CD4-positive, alpha-beta T cell (primary cell): ENCODE measurements around the gene HIRIP3. TPM values are rescaled to one million over a fixed set of nuclear protein-coding genes. Genes with fewer than 3 reads are reported as not detected.

ENCODE experiments used
- ATAC-seq: fragments of 200-7000 bp; cut with Tn5 transposase; one replicate; pipeline ENCODE4 v1.10.0; 2022; ENCODE audit warnings: mild to moderate bottlenecking; ENCODE audit not compliant: poor library complexity
- CTCF ChIA-PET: fragments of 350-600 bp; sonication (Branson Sonifier 250); formaldehyde crosslinking; loops from one replicate; lab custom pipeline; 2021; ENCODE audit warnings: antibody characterized with exemption, inconsistent platforms; lab: Charles Lee
- POLR2A ChIA-PET: fragments of 350-600 bp; sonication (Branson Sonifier 250); formaldehyde crosslinking; loops from one replicate; lab custom pipeline; 2021; ENCODE audit warnings: antibody characterized with exemption, inconsistent platforms; lab: Charles Lee
- DNase-seq, 14 experiments: peaks; one replicate each; pipeline ENCODE4 v3.0.0-alpha.2; 2013 to 2020; ENCODE audit warnings: mixed read lengths in 2 of 14
- H3K27ac ChIP-seq, 2 donors: one replicate each; pipeline versions ENCODE4 v1.5.1 to v1.7.0; 2013; ENCODE audit warnings: low read length in 2 of 2, low read depth in 1 of 2, mild to moderate bottlenecking in 1 of 2
- H3K27me3 ChIP-seq, 2 experiments: 1 replicate in 1 of 2; 2 replicates in 1 of 2; pipeline versions ENCODE4 v1.6.1 to v1.7.0; 2013; ENCODE audit warnings: low read length in 2 of 2, control low read depth in 1 of 2, mild to moderate bottlenecking in 1 of 2, moderate library complexity in 1 of 2; ENCODE audit not compliant: insufficient read depth in 2 of 2, control insufficient read depth in 1 of 2
- H3K36me3 ChIP-seq: one replicate; pipeline ENCODE4 v1.6.1; 2013; ENCODE audit warnings: low read length, control low read depth; ENCODE audit not compliant: insufficient read depth
- H3K4me1 ChIP-seq: one replicate; pipeline ENCODE4 v1.6.1; 2013; ENCODE audit warnings: low read length, control low read depth; ENCODE audit not compliant: insufficient read depth
- H3K4me3 ChIP-seq: one replicate; pipeline ENCODE4 v1.5.1; 2013; ENCODE audit warnings: mild to moderate bottlenecking, low read length, moderate library complexity
- H3K9me3 ChIP-seq, 2 experiments: 1 replicate in 1 of 2; 2 replicates in 1 of 2; pipeline versions ENCODE4 v1.6.1 to v1.7.0; 2013; ENCODE audit warnings: low read length in 2 of 2, mild to moderate bottlenecking in 2 of 2, control low read depth in 1 of 2, moderate library complexity in 1 of 2; ENCODE audit not compliant: control insufficient read depth in 1 of 2, insufficient read depth in 1 of 2
- H3K27ac Mint-ChIP-seq: one replicate; pipeline ENCODE4 v1.8.0; 2020; ENCODE audit warnings: mixed read lengths
- H3K27me3 Mint-ChIP-seq: one replicate; pipeline ENCODE4 v1.8.0; 2021; ENCODE audit warnings: mixed read lengths
- H3K36me3 Mint-ChIP-seq: one replicate; pipeline ENCODE4 v1.8.0; 2021; ENCODE audit warnings: low read depth, mixed read lengths
- H3K4me1 Mint-ChIP-seq: one replicate; pipeline ENCODE4 v1.8.0; 2021; ENCODE audit warnings: low read depth, mixed read lengths
- H3K4me3 Mint-ChIP-seq: one replicate; pipeline ENCODE4 v1.8.0; 2020; ENCODE audit warnings: mild to moderate bottlenecking, mixed read lengths
- H3K9me3 Mint-ChIP-seq: one replicate; pipeline ENCODE4 v1.8.0; 2020; ENCODE audit warnings: mixed read lengths
- intact Hi-C, 2 experiments: fragments of 100-400 bp; cut with DNase I in 1 of 2; cut with micrococcal nuclease in 1 of 2; formaldehyde crosslinking; loops; one replicate each; pipeline versions ENCODE4 v1.15.1 to v1.9.0; 2023 to 2025; cut with DNase I, micrococcal nuclease
- total RNA-seq, 174 experiments: library from RNA in 2 of 174; stranded (reverse) in 2 of 174; gene quantifications; one replicate each; pipeline ENCODE4 v1.2.3 and lab custom pipeline; 2021 to 2026
- TF ChIP-seq, protein P1 (sequence below): fragments of 200-600 bp; IDR thresholded peaks from one replicate; pipeline ENCODE4 v1.8.0; 2022; ENCODE audit warnings: antibody characterized with exemption, mild to moderate bottlenecking

The HIRIP3 gene
- total RNA-seq, 2 experiments from 2014 or later, result 8.5 to 11.8 TPM

GRCh38 chr16:30028438-30029076 lies 33.1 kb upstream of the HIRIP3 start:
- Mint-ChIP-seq H3K27me3 (peaks cover 53% of the 10 kb centered on the region), H3K27ac (no peak overlapping the region), H3K9me3 (no peaks in the 10 kb centered on the region), H3K36me3 (no peaks in the 10 kb centered on the region), H3K4me1 (peaks cover 14% of the 10 kb centered on the region), H3K4me3 (no peak overlapping the region)
- H3K27me3 ChIP-seq, result peaks cover 42 to 49% of the 10 kb centered on the region in 2 experiments
- peaks cover 28% of the 10 kb centered on the region for H3K4me1 ChIP-seq
- no peak overlapping the region for H3K4me3 ChIP-seq
- ChIA-PET POLR2A (no interaction called here), CTCF (no interaction called here)
- no peak for ATAC-seq
- H3K27ac ChIP-seq, result no peak overlapping the region
- peaks cover 0 to 17% of the 10 kb centered on the region in 2 experiments for H3K9me3 ChIP-seq
- intact Hi-C loops, result no loop called here
- TF ChIP-seq, protein P1, sequence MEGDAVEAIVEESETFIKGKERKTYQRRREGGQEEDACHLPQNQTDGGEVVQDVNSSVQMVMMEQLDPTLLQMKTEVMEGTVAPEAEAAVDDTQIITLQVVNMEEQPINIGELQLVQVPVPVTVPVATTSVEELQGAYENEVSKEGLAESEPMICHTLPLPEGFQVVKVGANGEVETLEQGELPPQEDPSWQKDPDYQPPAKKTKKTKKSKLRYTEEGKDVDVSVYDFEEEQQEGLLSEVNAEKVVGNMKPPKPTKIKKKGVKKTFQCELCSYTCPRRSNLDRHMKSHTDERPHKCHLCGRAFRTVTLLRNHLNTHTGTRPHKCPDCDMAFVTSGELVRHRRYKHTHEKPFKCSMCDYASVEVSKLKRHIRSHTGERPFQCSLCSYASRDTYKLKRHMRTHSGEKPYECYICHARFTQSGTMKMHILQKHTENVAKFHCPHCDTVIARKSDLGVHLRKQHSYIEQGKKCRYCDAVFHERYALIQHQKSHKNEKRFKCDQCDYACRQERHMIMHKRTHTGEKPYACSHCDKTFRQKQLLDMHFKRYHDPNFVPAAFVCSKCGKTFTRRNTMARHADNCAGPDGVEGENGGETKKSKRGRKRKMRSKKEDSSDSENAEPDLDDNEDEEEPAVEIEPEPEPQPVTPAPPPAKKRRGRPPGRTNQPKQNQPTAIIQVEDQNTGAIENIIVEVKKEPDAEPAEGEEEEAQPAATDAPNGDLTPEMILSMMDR, result no peak
- peak in 3 of 14 experiments; percentile 19 to 55 (median 54) for DNase-seq
- no peaks in the 10 kb centered on the region for H3K36me3 ChIP-seq

- intact Hi-C loops, result no loop called here
- no peak overlapping the region for H3K4me3 ChIP-seq
- DNase-seq, result no peak
- ChIA-PET CTCF (no interaction called here), POLR2A (no interaction called here)
- Mint-ChIP-seq H3K27me3 (peaks cover 49% of the 10 kb centered on the region), H3K4me3 (no peak overlapping the region), H3K9me3 (no peaks in the 10 kb centered on the region), H3K4me1 (peaks cover 14% of the 10 kb centered on the region), H3K27ac (no peak overlapping the region), H3K36me3 (no peaks in the 10 kb centered on the region)
- H3K27ac ChIP-seq, result no peak overlapping the region
- TF ChIP-seq, protein P1, result no peak
- peaks cover 23% of the 10 kb centered on the region for H3K4me1 ChIP-seq
- H3K27me3 ChIP-seq, result peaks cover 42 to 47% of the 10 kb centered on the region in 2 experiments
- no peaks in the 10 kb centered on the region for H3K36me3 ChIP-seq
- H3K9me3 ChIP-seq, result peaks cover 0 to 17% of the 10 kb centered on the region in 2 experiments
- ATAC-seq, result no peak
Observed at GRCh38 chr16:30027588-30028437, 32.4 kb upstream of the HIRIP3 start.

- Histone ChIP-seq H3K4me1 (peaks cover 15% of the 10 kb centered on the region), H3K36me3 (no peaks in the 10 kb centered on the region), H3K27ac (no peak overlapping the region), H3K4me3 (no peak overlapping the region), H3K27me3 (peaks cover 29 to 36% of the 10 kb centered on the region in 2 experiments), H3K9me3 (peaks cover 0 to 10% of the 10 kb centered on the region in 2 experiments)
- Mint-ChIP-seq H3K27ac (no peak overlapping the region), H3K4me1 (peaks cover 12% of the 10 kb centered on the region), H3K9me3 (no peaks in the 10 kb centered on the region), H3K36me3 (no peaks in the 10 kb centered on the region), H3K27me3 (peaks cover 38% of the 10 kb centered on the region), H3K4me3 (no peak overlapping the region)
- POLR2A ChIA-PET, result no interaction called here
- intact Hi-C loops, result no loop called here
- ATAC-seq (no peak), DNase-seq (no peak)
- CTCF ChIA-PET, result no interaction called here
- TF ChIP-seq, protein P1, result no peak
Observed at GRCh38 chr16:30026449-30026848, 31.0 kb upstream of the HIRIP3 start.
